Activated T-cell treated with anti-CD3 and anti-CD28 coated beads, Interleukin-2, amount 50 U/mL, for 4 hours (primary cell): ENCODE results near the gene TAF13. TPM values are rescaled to one million over a fixed set of nuclear protein-coding genes. Genes with fewer than 3 reads are reported as not detected.

ENCODE experiments used
- total RNA-seq, 3 donors: library from RNA; stranded (reverse); gene quantifications; one replicate each; pipeline ENCODE4 v1.2.1, GENCODE V29; 2021

The TAF13 gene
- total RNA-seq, 3 donors from 2014 or later: 38.1 to 43.5 (median 43.3) TPM

Other genes starting within 250 kb of the TAF13 start
- gene AKNAD1, start 218.9 kb downstream of the TAF13 start, total RNA-seq: not detected
- gene GPSM2, start 199.0 kb downstream of the TAF13 start, total RNA-seq: 1 to 10 TPM in 2 of 3 donors, under 1 TPM in 1; 0.91 to 1.4 (median 1.3) TPM
- gene CLCC1, start 112.5 kb downstream of the TAF13 start, total RNA-seq: 10 to 100 TPM; 18.3 to 19.5 (median 18.4) TPM
- gene WDR47, start 33.9 kb downstream of the TAF13 start, total RNA-seq: 10 to 100 TPM; 11.7 to 14.5 (median 14.3) TPM
- gene TMEM167B, start 14.8 kb upstream of the TAF13 start, total RNA-seq: 10 to 100 TPM; 33.4 to 46.0 (median 38.1) TPM
- gene ELAPOR1, start 38.1 kb upstream of the TAF13 start, total RNA-seq: 1 to 10 TPM; 3.1 to 6.4 (median 4.2) TPM
- 100 to 1,000 TPM; 166 to 207 (median 201) TPM for gene SARS1, start 137.9 kb upstream of the TAF13 start, total RNA-seq
- 1 to 10 TPM; 1.4 to 2.2 (median 1.5) TPM for gene CELSR2, start 173.5 kb upstream of the TAF13 start, total RNA-seq
- under 1 TPM; 0.24 to 0.51 (median 0.37) TPM for gene PSRC1, start 207.1 kb upstream of the TAF13 start, total RNA-seq
- not detected for gene MYBPHL, start 231.0 kb upstream of the TAF13 start, total RNA-seq